ENCODE measurements around the gene XYLT1.
A peak's percentile ranks its signal among the peaks of the same experiment; 100 is the strongest.

XYLT1 gene

GRCh38 chr16:17370223-17370707, 100.5 kb downstream of the XYLT1 start:
- peaks cover 33% of the 10 kb centered on the region for H3K4me1 Mint-ChIP-seq
- no peaks in the 10 kb centered on the region for H3K36me3 Mint-ChIP-seq (ENCODE audit: low read depth)
- DNase-seq = no peak
- H3K27ac Mint-ChIP-seq = peak overlapping the region; percentile 44
- H3K9me3 Mint-ChIP-seq = no peaks in the 10 kb centered on the region
- H3K27me3 Mint-ChIP-seq (ENCODE audit: low read depth, poor library complexity) = peaks cover 30% of the 10 kb centered on the region
- no peak for TF ChIP-seq CTCF (IDR thresholded peaks at IDR 0.05)
- no peak overlapping the region for H3K4me3 Mint-ChIP-seq

DNA sequence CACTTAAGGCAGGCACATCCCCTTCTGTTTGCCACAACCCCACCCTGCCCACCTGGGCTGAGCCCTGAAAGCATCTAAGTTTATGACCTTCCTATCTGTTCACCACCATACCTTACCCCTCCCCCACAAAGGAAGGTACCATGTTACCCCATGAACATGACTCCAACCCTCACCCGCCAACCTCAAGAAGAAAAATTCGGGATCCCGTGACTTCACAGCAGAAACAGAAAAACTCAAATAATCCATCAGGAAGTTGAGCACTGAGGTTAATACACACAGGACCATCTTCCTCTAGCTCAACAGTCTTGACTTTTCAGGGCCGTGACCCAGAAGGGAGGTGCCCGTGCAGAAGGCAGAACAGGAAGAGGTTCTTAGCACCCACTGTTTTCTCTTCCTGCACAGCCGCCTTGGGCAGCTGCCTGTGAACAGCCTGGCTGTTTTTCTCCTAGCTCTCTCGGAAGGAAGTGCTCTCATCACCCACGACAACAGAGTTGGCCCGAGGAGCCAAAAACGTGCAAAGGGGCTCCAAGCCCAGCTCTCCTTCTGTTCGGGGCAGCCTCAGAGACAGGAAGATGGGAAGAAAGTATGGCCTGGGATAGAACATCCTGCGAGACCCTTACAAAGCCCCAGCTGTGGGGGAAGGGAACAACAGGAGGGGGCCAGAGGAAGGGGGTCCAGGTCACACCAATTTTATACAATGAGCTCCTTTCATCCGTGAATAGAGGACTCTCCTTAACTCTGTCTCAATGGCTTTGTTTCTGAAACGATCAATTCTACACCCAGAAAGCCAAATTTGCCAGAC, 101.1 kb downstream of the XYLT1 start:
- H3K27me3 Mint-ChIP-seq (ENCODE audit: low read depth, poor library complexity) = peaks cover 37% of the 10 kb centered on the region
- peaks cover 36% of the 10 kb centered on the region for H3K4me1 Mint-ChIP-seq
- no peak overlapping the region for H3K4me3 Mint-ChIP-seq
- no peaks in the 10 kb centered on the region for H3K9me3 Mint-ChIP-seq
- H3K36me3 Mint-ChIP-seq (ENCODE audit: low read depth) = no peaks in the 10 kb centered on the region
- DNase-seq = no peak
- H3K27ac Mint-ChIP-seq = peak overlapping the region; percentile 50
- no peak for TF ChIP-seq CTCF (IDR thresholded peaks at IDR 0.05)

DNA sequence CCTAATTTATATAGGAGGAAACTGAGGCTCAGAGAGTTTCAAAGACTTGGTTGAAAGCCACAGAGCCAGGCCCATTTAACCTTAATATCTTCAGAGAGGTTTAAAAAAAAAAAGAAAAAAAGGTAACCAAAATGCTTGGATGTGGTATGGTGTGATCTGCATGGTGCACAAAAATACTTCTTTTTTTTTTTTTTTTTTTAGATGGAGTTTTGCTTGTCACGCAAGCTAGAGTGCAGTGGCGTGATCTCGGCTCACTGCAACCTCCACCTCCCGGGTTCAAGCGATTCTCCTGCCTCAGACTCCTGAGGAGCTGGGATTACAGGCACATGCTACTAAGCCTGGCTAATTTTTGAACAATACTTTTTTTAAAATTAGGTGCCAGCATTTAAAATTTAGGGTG, 101.8 kb downstream of the XYLT1 start:
- peaks cover 36% of the 10 kb centered on the region for H3K27me3 Mint-ChIP-seq (ENCODE audit: low read depth, poor library complexity)

DNA sequence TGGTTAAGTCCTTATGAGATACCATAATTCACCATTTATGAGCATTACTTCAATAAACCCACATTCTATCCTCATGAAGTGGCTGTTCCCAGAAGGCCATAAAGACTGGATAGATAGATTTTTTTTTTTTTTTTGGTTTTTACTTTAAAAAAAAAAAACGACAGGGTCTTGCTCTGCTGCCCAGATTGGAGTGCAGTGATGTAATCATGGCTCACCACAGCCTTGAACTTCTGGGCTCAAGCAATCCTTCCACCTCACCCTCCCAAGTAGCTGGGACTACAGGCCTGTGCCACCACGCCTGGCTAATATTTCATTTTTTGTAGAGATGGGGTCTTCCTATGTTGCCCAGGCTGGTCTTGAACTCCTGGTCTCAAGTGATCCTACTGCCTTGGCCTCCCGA, 102.3 kb downstream of the XYLT1 start:
- H3K4me3 Mint-ChIP-seq = no peak overlapping the region
- H3K27ac Mint-ChIP-seq = no peak overlapping the region
- no peak for TF ChIP-seq CTCF (IDR thresholded peaks at IDR 0.05)
- peaks cover 35% of the 10 kb centered on the region for H3K27me3 Mint-ChIP-seq (ENCODE audit: low read depth, poor library complexity)
- peaks cover 40% of the 10 kb centered on the region for H3K4me1 Mint-ChIP-seq
- H3K36me3 Mint-ChIP-seq (ENCODE audit: low read depth) = no peaks in the 10 kb centered on the region
- DNase-seq = no peak
- H3K9me3 Mint-ChIP-seq = no peaks in the 10 kb centered on the region

More for the DNA sequence above, 101.8 kb downstream of the XYLT1 start:
- no peak overlapping the region for H3K4me3 Mint-ChIP-seq
- H3K36me3 Mint-ChIP-seq (ENCODE audit: low read depth) = no peaks in the 10 kb centered on the region
- no peaks in the 10 kb centered on the region for H3K9me3 Mint-ChIP-seq
- peaks cover 40% of the 10 kb centered on the region for H3K4me1 Mint-ChIP-seq
- no peak for DNase-seq
- H3K27ac Mint-ChIP-seq = no peak overlapping the region
- TF ChIP-seq CTCF (IDR thresholded peaks at IDR 0.05) = no peak

- H3K36me3 Mint-ChIP-seq (ENCODE audit: low read depth) = no peaks in the 10 kb centered on the region
- no peak overlapping the region for H3K4me3 Mint-ChIP-seq
- H3K9me3 Mint-ChIP-seq = no peaks in the 10 kb centered on the region
- DNase-seq = peak; percentile 33
- H3K27ac Mint-ChIP-seq = no peak overlapping the region
- H3K4me1 Mint-ChIP-seq = peaks cover 42% of the 10 kb centered on the region
- H3K27me3 Mint-ChIP-seq (ENCODE audit: low read depth, poor library complexity) = peaks cover 35% of the 10 kb centered on the region
- TF ChIP-seq CTCF (IDR thresholded peaks at IDR 0.05) = no peak
Observed at GRCh38 chr16:17367923-17368322, 102.8 kb downstream of the XYLT1 start.

GRCh38 chr16:17367036-17367435, 103.7 kb downstream of the XYLT1 start:
- Mint-ChIP-seq H3K27me3 (ENCODE audit: low read depth, poor library complexity) (peaks cover 32% of the 10 kb centered on the region), H3K4me1 (peaks cover 51% of the 10 kb centered on the region), H3K4me3 (no peak overlapping the region), H3K27ac (no peak overlapping the region), H3K9me3 (no peaks in the 10 kb centered on the region), H3K36me3 (ENCODE audit: low read depth) (no peaks in the 10 kb centered on the region)
- no peak for DNase-seq
- no peak for TF ChIP-seq CTCF (IDR thresholded peaks at IDR 0.05)
